GM12878 (cell line): ENCODE data around the gene SMIM44. TPM values are rescaled to one million over a fixed set of nuclear protein-coding genes. Genes with fewer than 3 reads are reported as not detected.

ENCODE experiments used
- CHD2 ChIP-seq: IDR thresholded peaks from 2 replicates; pipeline ENCODE4 v1.6.1; 2011; ENCODE audit warnings: low read depth, low read length, improper control_type of control experiment, borderline replicate concordance
- EZH2 ChIP-seq: IDR thresholded peaks from 2 replicates; pipeline ENCODE4 v1.6.1; 2012; ENCODE audit warnings: low read depth, mild to moderate bottlenecking, control low read depth, inconsistent platforms, low read length, borderline replicate concordance; ENCODE audit not compliant: control insufficient read depth
- FOXK2 ChIP-seq: fragments of 450-650 bp; IDR thresholded peaks from 2 replicates; pipeline ENCODE4 v1.6.1; 2017; ENCODE audit warnings: mild to moderate bottlenecking, moderate library complexity
- HSF1 ChIP-seq: fragments of 150-350 bp; IDR thresholded peaks from 2 replicates; pipeline ENCODE4 v1.6.1; 2014; ENCODE audit warnings: mild to moderate bottlenecking, low read depth, low read length
- KAT2A ChIP-seq: conservative IDR thresholded peaks from 2 replicates; pipeline ENCODE4 v1.6.1; 2011; ENCODE audit warnings: low read depth, low read length; ENCODE audit not compliant: control insufficient read depth
- LARP7 ChIP-seq: fragments of 450-650 bp; IDR thresholded peaks from 2 replicates; pipeline ENCODE4 v1.6.1; 2017; ENCODE audit warnings: mild to moderate bottlenecking
- MAX ChIP-seq: IDR thresholded peaks from 2 replicates; pipeline ENCODE4 v1.6.1; 2012; ENCODE audit warnings: low read depth, low read length, improper control_type of control experiment
- MEF2B ChIP-seq: fragments of 450-650 bp; IDR thresholded peaks from 2 replicates; pipeline ENCODE4 v1.6.1; 2018; ENCODE audit warnings: mild to moderate bottlenecking, moderate library complexity; ENCODE audit not compliant: partially characterized antibody, poor library complexity, severe bottlenecking
- NRF1 ChIP-seq: conservative IDR thresholded peaks from 2 replicates; pipeline ENCODE4 v1.6.1; 2011; ENCODE audit warnings: mild to moderate bottlenecking, low read depth, low read length, improper control_type of control experiment
- RCOR1 ChIP-seq: conservative IDR thresholded peaks from 2 replicates; pipeline ENCODE4 v1.6.1; 2012; ENCODE audit warnings: low read depth, low read length, improper control_type of control experiment
- SRF ChIP-seq, 2 experiments: IDR thresholded peaks; 2 replicates each; pipeline ENCODE4 v1.6.1; 2011; ENCODE audit warnings: low read depth in 2 of 2, low read length in 2 of 2, mild to moderate bottlenecking in 1 of 2, moderate library complexity in 1 of 2
- TCF7 ChIP-seq: IDR thresholded peaks from 2 replicates; pipeline ENCODE4 v1.6.1; 2014; ENCODE audit warnings: antibody characterized with exemption, borderline replicate concordance
- USF2 ChIP-seq: IDR thresholded peaks from 2 replicates; pipeline ENCODE4 v1.6.1; 2011; ENCODE audit warnings: low read depth, low read length, improper control_type of control experiment, borderline replicate concordance
- ZBTB11 ChIP-seq: fragments of 450-650 bp; formaldehyde crosslinking; IDR thresholded peaks from 2 replicates; pipeline ENCODE4 v1.5.0; 2022; ENCODE audit warnings: mild to moderate bottlenecking, missing genetic modification characterization
- ZNF592 ChIP-seq: fragments of 450-650 bp; IDR thresholded peaks from 2 replicates; pipeline ENCODE4 v1.6.1; 2017; ENCODE audit warnings: mild to moderate bottlenecking, moderate library complexity
- polyA plus RNA-seq, 11 experiments: library from polyadenylated mRNA; depleted of rRNA in 4 of 11; unstranded in 6 of 11; stranded (reverse) in 5 of 11; fragments of >200 nt; fragmentation: Nextera tagmentation in 4 of 11; fragmentation: Illumina TruSeq in 1 of 11; extraction: Ambion mirVana in 4 of 11; extraction: Trizol in 1 of 11; gene quantifications; 1 replicate in 1 of 11; 2 replicates in 10 of 11; pipeline versions ENCODE4 v1.2.1 to v1.2.3, GENCODE V29; 2011 to 2016; ENCODE audit warnings: inconsistent platforms in 2 of 11, missing spikeins in 2 of 11, low read depth in 1 of 11
- total RNA-seq, 4 experiments: library from RNA; depleted of rRNA in 3 of 4; stranded (reverse); fragments of >200 nt in 3 of 4; fragmentation: Illumina TruSeq in 1 of 4; extraction: Trizol in 1 of 4; gene quantifications; 2 replicates each; pipeline versions ENCODE4 v1.2.1 to v1.2.3, GENCODE V29; 2013 to 2021
- TF ChIP-seq, protein P1 (sequence below): fragments of 450-650 bp; IDR thresholded peaks from 2 replicates; pipeline ENCODE4 v1.6.1; 2017; ENCODE audit warnings: mild to moderate bottlenecking, low read depth, inconsistent platforms; ENCODE audit not compliant: poor library complexity, severe bottlenecking

Gene SMIM44
- total and polyA plus RNA-seq, 10 of the 15 experiments (the other 5 are each of a cell fraction or from before 2014, with no cell fraction given): not detected

GRCh38 chr19:3505598-3506383, 22.6 kb upstream of the SMIM44 start, which contains the start of gene FZR1 (continued):
- no peak for TF ChIP-seq ZNF592
- no peak for TF ChIP-seq HSF1
- TF ChIP-seq EZH2: no peak
- TF ChIP-seq, protein P1, sequence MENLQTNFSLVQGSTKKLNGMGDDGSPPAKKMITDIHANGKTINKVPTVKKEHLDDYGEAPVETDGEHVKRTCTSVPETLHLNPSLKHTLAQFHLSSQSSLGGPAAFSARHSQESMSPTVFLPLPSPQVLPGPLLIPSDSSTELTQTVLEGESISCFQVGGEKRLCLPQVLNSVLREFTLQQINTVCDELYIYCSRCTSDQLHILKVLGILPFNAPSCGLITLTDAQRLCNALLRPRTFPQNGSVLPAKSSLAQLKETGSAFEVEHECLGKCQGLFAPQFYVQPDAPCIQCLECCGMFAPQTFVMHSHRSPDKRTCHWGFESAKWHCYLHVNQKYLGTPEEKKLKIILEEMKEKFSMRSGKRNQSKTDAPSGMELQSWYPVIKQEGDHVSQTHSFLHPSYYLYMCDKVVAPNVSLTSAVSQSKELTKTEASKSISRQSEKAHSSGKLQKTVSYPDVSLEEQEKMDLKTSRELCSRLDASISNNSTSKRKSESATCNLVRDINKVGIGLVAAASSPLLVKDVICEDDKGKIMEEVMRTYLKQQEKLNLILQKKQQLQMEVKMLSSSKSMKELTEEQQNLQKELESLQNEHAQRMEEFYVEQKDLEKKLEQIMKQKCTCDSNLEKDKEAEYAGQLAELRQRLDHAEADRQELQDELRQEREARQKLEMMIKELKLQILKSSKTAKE: no peak
- peak; percentile 73 for TF ChIP-seq MEF2B
- peak; percentile 46 for TF ChIP-seq LARP7
- TF ChIP-seq USF2: no peak
- TF ChIP-seq TCF7: no peak
- TF ChIP-seq RCOR1: no peak
- no peak for TF ChIP-seq KAT2A
- TF ChIP-seq SRF (IDR thresholded peaks at IDR 0.05; ENCODE audit: low read depth in 2 of 2, low read length in 2 of 2): peak in 1 of 2 experiments; percentile 41; a peak in 1 of 4 replicates
- TF ChIP-seq NRF1: peak; percentile 97
- TF ChIP-seq CHD2: peak; percentile 70
- TF ChIP-seq ZBTB11: no peak
- TF ChIP-seq MAX: peak; percentile 55
- TF ChIP-seq FOXK2: peak; percentile 54
